ENCODE results near the gene MOB2. TPM values are rescaled to one million over a fixed set of nuclear protein-coding genes. Genes with fewer than 3 reads are reported as not detected.

Gene MOB2
- total RNA-seq, 3 donors from 2014 or later = 54.9 to 108 (median 61.5) TPM

DNA sequence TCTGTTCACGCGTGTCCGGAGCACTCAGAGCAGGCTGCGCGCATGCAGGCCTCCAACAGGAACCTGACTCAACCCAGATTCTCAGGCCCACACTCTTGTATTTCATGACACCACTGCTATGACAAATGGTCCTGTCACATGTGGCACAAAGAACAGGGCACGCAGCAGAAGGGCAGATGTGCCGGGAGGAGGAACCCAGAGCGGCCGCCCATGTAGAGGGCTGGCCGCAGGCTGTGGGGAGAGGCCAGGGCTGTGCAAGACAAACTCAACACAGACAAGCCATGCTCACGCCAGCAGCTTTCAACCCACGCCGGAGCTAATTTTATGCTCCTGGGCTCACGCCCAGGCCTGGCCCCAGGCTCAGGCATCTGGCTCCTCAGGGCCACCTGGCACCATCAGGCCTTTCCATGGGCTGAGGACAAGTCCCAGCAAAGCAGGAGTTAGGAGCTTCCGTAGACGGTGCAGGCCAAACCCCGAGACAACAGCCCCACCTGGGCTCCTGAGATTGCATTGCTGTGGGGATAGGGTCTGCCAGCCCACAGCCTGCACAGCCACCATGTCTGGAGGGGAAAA is 45.5 kb upstream of the MOB2 start:
- ATAC-seq = peak; percentile 23
- Histone ChIP-seq H3K9me3 (no peaks in the 10 kb centered on the region), H3K36me3 (ENCODE audit: low read depth) (no peaks in the 10 kb centered on the region), H3K4me3 (no peak overlapping the region), H3K4me1 (ENCODE audit: low read depth) (peaks cover 3% of the 10 kb centered on the region)
- intact Hi-C loops (cut with DNase I, micrococcal nuclease) = no loop called here
- no peak for TF ChIP-seq CTCF (IDR thresholded peaks at IDR 0.05)
- DNase-seq = no peak

GRCh38 chr11:1531449-1532013 is 45.0 kb upstream of the MOB2 start:
- intact Hi-C loops (cut with DNase I, micrococcal nuclease) = no loop called here
- no peaks in the 10 kb centered on the region for H3K9me3 ChIP-seq
- no peak overlapping the region for H3K4me3 ChIP-seq
- no peaks in the 10 kb centered on the region for H3K36me3 ChIP-seq (ENCODE audit: low read depth)
- peaks cover 3% of the 10 kb centered on the region for H3K4me1 ChIP-seq (ENCODE audit: low read depth)
- DNase-seq = no peak
- ATAC-seq = no peak
- no peak for TF ChIP-seq CTCF (IDR thresholded peaks at IDR 0.05)

- no peak for TF ChIP-seq CTCF (IDR thresholded peaks at IDR 0.05)
- Histone ChIP-seq H3K9me3 (no peaks in the 10 kb centered on the region), H3K4me3 (no peak overlapping the region), H3K36me3 (ENCODE audit: low read depth) (no peaks in the 10 kb centered on the region), H3K4me1 (ENCODE audit: low read depth) (peaks cover 3% of the 10 kb centered on the region)
- no peak for DNase-seq
- intact Hi-C loops (cut with DNase I, micrococcal nuclease) = no loop called here
- no peak for ATAC-seq
Measured at GRCh38 chr11:1530686-1531448, 44.3 kb upstream of the MOB2 start.

DNA sequence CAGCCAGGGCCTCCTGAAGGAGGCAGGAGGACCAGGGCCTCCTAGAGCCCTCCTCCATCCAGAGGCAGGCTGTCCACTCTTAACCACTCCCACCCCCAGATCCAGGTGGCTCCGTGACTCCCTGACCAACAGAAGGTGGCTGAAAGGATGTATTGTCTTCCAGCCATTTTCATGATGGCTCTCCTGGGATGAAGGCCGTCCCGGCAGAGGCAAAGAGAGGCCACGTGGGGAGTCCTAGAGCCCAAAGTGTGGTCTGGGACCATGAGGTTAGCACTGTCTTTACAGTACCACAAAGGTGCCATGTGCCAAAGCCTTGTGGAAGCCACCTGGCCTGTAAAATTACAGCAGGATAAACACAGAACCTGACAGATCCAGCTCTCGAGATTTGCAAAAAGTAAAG is 43.2 kb upstream of the MOB2 start:
- peaks cover 3% of the 10 kb centered on the region for H3K4me1 ChIP-seq (ENCODE audit: low read depth)

GRCh38 chr11:1529286-1529685 is 42.7 kb upstream of the MOB2 start:
- DNase-seq (no peak), ATAC-seq (no peak)
- Histone ChIP-seq H3K36me3 (ENCODE audit: low read depth) (no peaks in the 10 kb centered on the region), H3K4me3 (no peak overlapping the region), H3K9me3 (no peaks in the 10 kb centered on the region), H3K4me1 (ENCODE audit: low read depth) (peaks cover 3% of the 10 kb centered on the region)
- intact Hi-C loops (cut with DNase I, micrococcal nuclease) = no loop called here
- TF ChIP-seq CTCF (IDR thresholded peaks at IDR 0.05) = no peak

More for the DNA sequence above, 43.2 kb upstream of the MOB2 start:
- intact Hi-C loops (cut with DNase I, micrococcal nuclease) = no loop called here
- ATAC-seq (no peak), DNase-seq (no peak)
- no peaks in the 10 kb centered on the region for H3K36me3 ChIP-seq (ENCODE audit: low read depth)
- no peaks in the 10 kb centered on the region for H3K9me3 ChIP-seq
- TF ChIP-seq CTCF (IDR thresholded peaks at IDR 0.05) = no peak
- no peak overlapping the region for H3K4me3 ChIP-seq
